Osteocyte (in vitro differentiated cells): ENCODE measurements around the gene ADGRB2. TPM values are rescaled to one million over a fixed set of nuclear protein-coding genes. Genes with fewer than 3 reads are reported as not detected.

Experiments
- DNase-seq: peaks from one replicate; pipeline ENCODE4 v3.0.0; 2021; ENCODE audit warnings: mixed read lengths; ENCODE audit not compliant: unreplicated experiment; ENCODE audit errors: extremely low spot score
- H3K27ac Mint-ChIP-seq: one replicate; pipeline ENCODE4 v1.8.0; 2021; ENCODE audit warnings: mild to moderate bottlenecking, mixed read lengths; ENCODE audit not compliant: unreplicated experiment
- H3K27me3 Mint-ChIP-seq: one replicate; pipeline ENCODE4 v1.8.0; 2021; ENCODE audit warnings: mixed read lengths; ENCODE audit not compliant: unreplicated experiment
- H3K36me3 Mint-ChIP-seq: one replicate; pipeline ENCODE4 v1.8.0; 2021; ENCODE audit warnings: mixed read lengths; ENCODE audit not compliant: unreplicated experiment
- H3K4me1 Mint-ChIP-seq: one replicate; pipeline ENCODE4 v1.8.0; 2021; ENCODE audit warnings: mixed read lengths; ENCODE audit not compliant: unreplicated experiment
- H3K4me3 Mint-ChIP-seq: one replicate; pipeline ENCODE4 v1.8.0; 2021; ENCODE audit warnings: mild to moderate bottlenecking, moderate library complexity, mixed read lengths; ENCODE audit not compliant: unreplicated experiment
- H3K9me3 Mint-ChIP-seq: one replicate; pipeline ENCODE4 v1.8.0; 2021; ENCODE audit warnings: mixed read lengths; ENCODE audit not compliant: unreplicated experiment
- total RNA-seq: library from RNA; stranded (reverse); gene quantifications from 2 replicates; pipeline ENCODE4 v1.2.1, GENCODE V29; 2021
- TF ChIP-seq, protein P1 (sequence below): fragments of 200-600 bp; sonication (generic); IDR thresholded peaks from 2 replicates; pipeline ENCODE4 v1.5.0; 2021; ENCODE audit warnings: antibody characterized with exemption, mild to moderate bottlenecking, moderate library complexity

ADGRB2 gene
- total RNA-seq, 1 donor from 2014 or later: 8.2 TPM

DNA sequence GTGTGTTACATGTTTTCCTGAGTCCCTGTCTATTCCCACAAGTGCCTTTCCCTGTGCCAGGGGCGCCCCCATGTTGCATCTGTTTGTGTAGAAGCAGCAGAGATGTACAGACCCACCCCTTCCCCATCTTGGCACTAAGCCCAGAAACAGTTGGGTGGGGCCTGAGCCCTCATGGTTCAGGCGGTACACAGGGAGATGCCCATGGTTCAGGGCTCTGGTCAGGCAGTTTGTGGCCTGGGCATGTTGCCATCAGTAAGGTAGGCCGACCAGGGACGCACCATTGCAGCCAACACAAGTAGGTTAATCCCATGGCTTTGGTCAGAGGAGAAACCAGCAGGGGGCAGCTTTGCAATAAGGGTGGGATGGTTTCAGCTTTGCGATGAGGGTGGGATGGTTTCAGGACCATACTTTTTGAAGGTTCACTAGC is 914 bp upstream of the ADGRB2 start:
- Mint-ChIP-seq H3K4me3 (peak overlapping the region; percentile 26), H3K27me3 (peaks cover 4% of the 10 kb centered on the region), H3K27ac (no peak overlapping the region), H3K4me1 (peaks cover 28% of the 10 kb centered on the region), H3K9me3 (no peaks in the 10 kb centered on the region), H3K36me3 (no peaks in the 10 kb centered on the region)
- DNase-seq: no peak
- TF ChIP-seq, protein P1, sequence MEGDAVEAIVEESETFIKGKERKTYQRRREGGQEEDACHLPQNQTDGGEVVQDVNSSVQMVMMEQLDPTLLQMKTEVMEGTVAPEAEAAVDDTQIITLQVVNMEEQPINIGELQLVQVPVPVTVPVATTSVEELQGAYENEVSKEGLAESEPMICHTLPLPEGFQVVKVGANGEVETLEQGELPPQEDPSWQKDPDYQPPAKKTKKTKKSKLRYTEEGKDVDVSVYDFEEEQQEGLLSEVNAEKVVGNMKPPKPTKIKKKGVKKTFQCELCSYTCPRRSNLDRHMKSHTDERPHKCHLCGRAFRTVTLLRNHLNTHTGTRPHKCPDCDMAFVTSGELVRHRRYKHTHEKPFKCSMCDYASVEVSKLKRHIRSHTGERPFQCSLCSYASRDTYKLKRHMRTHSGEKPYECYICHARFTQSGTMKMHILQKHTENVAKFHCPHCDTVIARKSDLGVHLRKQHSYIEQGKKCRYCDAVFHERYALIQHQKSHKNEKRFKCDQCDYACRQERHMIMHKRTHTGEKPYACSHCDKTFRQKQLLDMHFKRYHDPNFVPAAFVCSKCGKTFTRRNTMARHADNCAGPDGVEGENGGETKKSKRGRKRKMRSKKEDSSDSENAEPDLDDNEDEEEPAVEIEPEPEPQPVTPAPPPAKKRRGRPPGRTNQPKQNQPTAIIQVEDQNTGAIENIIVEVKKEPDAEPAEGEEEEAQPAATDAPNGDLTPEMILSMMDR: peak; percentile 23

DNA sequence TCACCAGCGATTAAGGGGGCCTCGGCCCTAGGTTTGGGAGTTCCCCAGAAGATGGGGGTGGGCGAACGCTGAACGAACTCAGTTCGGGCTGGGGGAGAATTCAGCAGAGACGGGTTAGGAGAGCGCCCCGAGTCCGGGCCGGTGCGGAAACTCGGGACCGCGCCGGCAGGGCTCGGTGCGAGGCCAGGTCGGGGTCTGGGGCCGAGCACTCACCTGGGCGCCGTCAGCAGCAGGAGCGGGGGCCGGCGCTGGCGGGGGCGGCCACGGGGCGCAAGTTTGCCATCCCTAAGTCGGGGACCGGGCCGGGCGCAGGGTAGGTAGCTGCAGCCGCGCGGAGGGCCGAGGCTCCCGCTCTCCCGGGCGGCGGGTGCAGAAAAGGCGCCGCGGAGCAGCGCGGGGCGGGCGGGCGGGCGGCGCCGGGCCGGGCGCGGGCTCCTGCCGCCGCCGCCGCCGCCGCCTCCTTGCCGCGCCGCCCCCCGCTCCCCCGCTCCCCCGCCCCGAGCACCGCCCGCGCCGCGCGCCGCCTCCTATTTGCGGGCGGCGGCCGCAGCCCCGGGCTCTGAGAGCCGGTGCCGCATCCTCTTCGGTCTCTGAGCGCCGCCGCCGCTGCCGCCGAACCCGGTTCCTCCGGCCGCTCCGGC is 349 bp downstream of the ADGRB2 start:
- Mint-ChIP-seq H3K27ac (no peak overlapping the region), H3K27me3 (peaks cover 4% of the 10 kb centered on the region), H3K36me3 (no peaks in the 10 kb centered on the region), H3K4me1 (peaks cover 20% of the 10 kb centered on the region), H3K4me3 (peak overlapping the region; percentile 74), H3K9me3 (no peaks in the 10 kb centered on the region)
- TF ChIP-seq, protein P1: no peak
- no peak for DNase-seq

DNA sequence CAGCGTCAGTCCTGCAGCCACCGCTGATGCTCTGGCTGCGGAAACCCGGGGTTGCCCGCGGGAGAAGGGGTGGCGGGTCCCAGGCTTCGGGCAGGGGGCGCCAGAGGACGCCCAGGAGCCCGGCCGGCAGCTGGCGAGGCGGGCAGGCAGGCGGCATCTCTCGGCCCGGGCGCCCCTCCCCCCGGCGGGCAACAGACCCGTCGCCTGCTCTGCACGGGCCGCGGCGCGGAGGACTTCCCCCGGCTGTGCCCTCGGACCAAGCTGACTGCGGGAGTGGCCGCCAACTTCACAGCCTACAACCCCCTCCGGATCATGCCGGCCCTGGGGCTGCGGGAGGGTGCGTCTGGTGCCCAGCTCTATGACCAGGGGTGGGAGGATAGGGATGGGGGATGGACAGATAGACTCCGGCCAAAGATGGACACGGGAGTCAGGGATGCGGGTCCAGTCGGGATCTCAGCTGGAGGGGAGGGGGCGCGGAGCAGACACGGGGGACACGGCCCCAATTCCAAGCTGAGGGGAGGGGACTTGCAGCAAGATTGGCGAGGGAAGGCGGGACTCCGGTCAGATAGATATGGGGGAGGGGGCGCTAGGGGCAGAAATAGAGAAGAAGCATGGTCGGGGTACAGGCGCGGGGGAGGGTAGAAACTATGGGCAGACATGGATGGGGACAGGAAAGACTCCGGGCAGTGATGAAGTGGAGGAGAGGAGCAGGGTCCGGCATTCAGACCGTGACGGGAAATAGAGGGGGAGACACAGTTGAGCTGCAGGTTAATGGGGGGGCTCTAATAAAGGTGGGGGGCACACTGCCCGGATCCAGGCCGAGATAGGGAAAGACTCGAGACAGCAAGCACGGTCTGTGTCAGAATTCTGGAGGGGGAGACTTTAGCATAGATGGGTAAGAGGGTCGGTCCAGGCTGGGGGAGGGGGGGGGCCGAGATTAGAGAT is 1.1 kb downstream of the ADGRB2 start:
- TF ChIP-seq, protein P1: peak; percentile 87
- Mint-ChIP-seq H3K27me3 (peaks cover 4% of the 10 kb centered on the region), H3K4me3 (peak overlapping the region; percentile 74), H3K27ac (no peak overlapping the region), H3K9me3 (no peaks in the 10 kb centered on the region), H3K36me3 (no peaks in the 10 kb centered on the region), H3K4me1 (peaks cover 20% of the 10 kb centered on the region)
- peak; percentile 95 for DNase-seq

DNA sequence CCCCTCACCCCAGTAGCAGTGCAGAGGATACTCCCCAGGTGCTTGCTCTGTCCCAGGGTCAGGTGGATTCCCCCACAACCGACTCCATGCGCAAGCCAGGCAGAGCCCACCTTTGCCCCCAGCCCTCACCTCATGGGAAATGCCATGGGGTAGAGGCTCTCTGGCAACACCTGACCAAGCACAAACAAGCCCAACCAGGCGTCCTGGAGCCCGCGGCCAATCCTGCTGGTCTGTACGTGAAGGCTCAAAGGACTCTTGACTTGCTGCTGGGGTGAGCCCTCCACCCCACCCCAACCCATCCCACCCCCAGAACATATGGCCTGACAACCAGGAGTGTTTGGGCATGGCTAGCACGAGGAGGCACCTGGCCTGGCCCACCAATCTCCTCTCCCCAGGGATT is 1.8 kb downstream of the ADGRB2 start:
- peaks cover 20% of the 10 kb centered on the region for H3K4me1 Mint-ChIP-seq
- no peaks in the 10 kb centered on the region for H3K9me3 Mint-ChIP-seq
- TF ChIP-seq, protein P1: no peak
- DNase-seq: no peak
- peak overlapping the region; percentile 18 for H3K4me3 Mint-ChIP-seq
- H3K27ac Mint-ChIP-seq: no peak overlapping the region
- H3K27me3 Mint-ChIP-seq: peaks cover under 1% of the 10 kb centered on the region
- H3K36me3 Mint-ChIP-seq: no peaks in the 10 kb centered on the region

DNA sequence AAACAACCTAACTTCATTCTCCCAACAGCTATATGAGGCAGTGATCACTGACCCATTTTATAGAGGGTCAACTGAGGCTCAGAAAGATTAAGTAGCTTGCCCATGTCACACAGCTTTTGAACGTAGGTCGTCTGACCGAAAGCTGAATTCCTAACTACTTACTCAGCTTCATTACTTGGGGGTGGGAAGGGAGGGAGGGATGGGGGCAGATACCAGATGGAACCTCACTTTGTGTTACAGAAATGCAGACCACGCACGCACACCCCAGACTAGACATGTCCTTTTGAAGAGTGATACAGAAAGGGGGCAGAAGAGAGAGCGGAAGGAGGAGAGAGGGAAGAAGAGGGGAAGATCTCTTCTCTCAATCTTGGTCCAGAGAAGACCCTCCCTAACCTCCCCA is 2.3 kb downstream of the ADGRB2 start:
- TF ChIP-seq, protein P1: no peak
- Mint-ChIP-seq H3K9me3 (no peaks in the 10 kb centered on the region), H3K27ac (no peak overlapping the region), H3K27me3 (no peaks in the 10 kb centered on the region), H3K36me3 (no peaks in the 10 kb centered on the region), H3K4me1 (peaks cover 20% of the 10 kb centered on the region), H3K4me3 (peak overlapping the region; percentile 22)
- no peak for DNase-seq
